WI38 (cell line): ENCODE data around the gene SCGB2B2.

ENCODE experiments used
- H3K4me3 ChIP-seq: 2 replicates; pipeline ENCODE4 v1.5.1; 2011; ENCODE audit warnings: low read depth, mild to moderate bottlenecking, control low read depth, low read length
- TF ChIP-seq, protein P1 (sequence below): IDR thresholded peaks from 2 replicates; pipeline ENCODE4 v1.5.1; 2012; ENCODE audit warnings: low read depth, mild to moderate bottlenecking, control low read depth, low read length

Gene SCGB2B2

GRCh38 chr19:34662919-34663318 is 14.0 kb downstream of the SCGB2B2 start:
- no peak overlapping the region for H3K4me3 ChIP-seq
- TF ChIP-seq, protein P1, sequence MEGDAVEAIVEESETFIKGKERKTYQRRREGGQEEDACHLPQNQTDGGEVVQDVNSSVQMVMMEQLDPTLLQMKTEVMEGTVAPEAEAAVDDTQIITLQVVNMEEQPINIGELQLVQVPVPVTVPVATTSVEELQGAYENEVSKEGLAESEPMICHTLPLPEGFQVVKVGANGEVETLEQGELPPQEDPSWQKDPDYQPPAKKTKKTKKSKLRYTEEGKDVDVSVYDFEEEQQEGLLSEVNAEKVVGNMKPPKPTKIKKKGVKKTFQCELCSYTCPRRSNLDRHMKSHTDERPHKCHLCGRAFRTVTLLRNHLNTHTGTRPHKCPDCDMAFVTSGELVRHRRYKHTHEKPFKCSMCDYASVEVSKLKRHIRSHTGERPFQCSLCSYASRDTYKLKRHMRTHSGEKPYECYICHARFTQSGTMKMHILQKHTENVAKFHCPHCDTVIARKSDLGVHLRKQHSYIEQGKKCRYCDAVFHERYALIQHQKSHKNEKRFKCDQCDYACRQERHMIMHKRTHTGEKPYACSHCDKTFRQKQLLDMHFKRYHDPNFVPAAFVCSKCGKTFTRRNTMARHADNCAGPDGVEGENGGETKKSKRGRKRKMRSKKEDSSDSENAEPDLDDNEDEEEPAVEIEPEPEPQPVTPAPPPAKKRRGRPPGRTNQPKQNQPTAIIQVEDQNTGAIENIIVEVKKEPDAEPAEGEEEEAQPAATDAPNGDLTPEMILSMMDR = peak; percentile 29

DNA sequence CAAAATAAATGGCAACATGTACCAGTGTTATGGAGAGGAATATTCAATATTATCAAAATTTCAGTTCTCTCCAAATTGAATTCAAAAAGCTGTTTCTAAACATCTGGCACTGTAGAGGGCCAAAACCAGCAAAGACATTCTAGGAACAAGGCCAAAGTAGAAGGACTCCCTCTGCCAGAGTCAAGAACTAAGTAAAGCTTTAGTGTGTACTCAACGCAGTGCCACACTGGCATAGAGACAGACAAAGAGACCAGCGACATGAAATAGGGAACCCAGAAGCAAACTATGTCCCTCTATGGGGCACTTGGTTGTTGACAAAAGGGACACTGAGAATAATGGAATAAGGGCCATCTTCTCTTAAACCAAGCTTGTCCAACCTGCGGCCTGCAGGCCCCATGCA is 15.6 kb downstream of the SCGB2B2 start:
- H3K4me3 ChIP-seq = no peak overlapping the region
- TF ChIP-seq, protein P1 = no peak

- H3K4me3 ChIP-seq = no peak overlapping the region
- TF ChIP-seq, protein P1 = no peak
Observed at GRCh38 chr19:34655651-34656050, 21.3 kb downstream of the SCGB2B2 start.

DNA sequence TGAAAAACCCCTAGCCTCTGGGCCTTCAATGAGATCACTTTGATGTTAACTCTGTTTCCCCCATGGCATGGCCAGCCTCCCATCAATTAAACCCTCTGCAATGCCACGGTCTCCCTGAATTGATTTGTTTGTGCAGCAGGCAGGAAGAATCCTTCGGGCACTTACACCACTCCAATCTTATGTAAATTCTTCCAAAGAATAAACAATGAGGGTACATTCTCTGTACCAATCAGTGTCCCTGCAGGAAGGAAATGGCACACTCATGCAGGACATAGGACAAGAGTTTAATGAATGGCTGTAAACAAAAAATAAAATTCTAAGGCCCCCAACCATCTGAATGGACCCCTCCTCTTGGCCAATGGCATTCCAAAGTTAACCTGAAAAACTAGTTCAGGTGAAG is 22.2 kb downstream of the SCGB2B2 start:
- TF ChIP-seq, protein P1 = no peak
- H3K4me3 ChIP-seq = no peak overlapping the region

DNA sequence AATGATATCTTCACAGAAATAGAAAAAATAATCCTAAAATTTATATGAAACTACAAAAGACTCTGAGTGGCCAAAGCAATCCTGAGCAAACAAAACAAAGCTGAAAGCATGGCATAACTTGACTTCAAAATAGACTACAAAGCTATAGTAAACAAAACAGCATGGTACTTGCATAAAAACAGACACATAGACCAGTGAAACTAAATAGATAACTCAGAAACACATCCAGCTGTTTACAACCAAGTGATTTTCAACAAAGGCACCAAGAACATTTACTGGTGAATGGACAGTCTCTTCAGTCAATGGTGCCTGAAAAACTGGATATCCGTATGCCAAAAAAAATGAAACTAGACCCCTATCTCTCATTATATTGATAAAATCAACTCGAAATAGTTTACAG is 25.2 kb downstream of the SCGB2B2 start:
- H3K4me3 ChIP-seq = no peak overlapping the region
- TF ChIP-seq, protein P1 = no peak

DNA sequence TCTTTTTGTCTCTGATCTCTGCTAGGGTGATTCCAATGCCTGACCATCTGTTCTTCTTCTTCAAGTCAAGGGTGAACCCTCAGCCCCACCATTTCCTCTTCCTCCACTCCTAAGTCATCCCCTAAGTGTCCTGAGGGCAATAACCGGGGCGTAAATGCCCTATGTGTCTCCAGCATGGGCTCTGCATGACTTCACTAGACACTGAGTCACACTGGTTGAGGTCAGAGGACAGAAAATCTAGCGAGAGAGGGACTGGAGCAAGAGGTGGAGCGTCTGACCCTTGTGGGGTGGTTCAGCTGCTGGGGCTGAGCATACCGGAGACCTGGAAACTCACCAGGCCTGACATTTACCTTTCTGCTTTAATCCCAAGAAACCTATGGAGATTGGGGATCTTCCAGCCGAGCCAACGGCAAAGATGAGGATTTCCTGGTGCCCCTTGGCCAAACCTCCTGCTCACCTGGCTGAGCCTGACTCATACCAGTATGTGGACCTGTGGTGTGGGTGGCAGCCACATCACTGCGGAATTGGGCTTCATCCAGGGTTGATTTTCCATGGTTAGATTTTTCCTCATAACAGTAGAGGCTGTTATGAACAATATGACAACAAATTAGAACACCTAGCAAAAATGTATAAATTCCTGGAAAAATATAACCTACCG is 26.9 kb downstream of the SCGB2B2 start:
- TF ChIP-seq, protein P1 = no peak
- H3K4me3 ChIP-seq = no peak overlapping the region

DNA sequence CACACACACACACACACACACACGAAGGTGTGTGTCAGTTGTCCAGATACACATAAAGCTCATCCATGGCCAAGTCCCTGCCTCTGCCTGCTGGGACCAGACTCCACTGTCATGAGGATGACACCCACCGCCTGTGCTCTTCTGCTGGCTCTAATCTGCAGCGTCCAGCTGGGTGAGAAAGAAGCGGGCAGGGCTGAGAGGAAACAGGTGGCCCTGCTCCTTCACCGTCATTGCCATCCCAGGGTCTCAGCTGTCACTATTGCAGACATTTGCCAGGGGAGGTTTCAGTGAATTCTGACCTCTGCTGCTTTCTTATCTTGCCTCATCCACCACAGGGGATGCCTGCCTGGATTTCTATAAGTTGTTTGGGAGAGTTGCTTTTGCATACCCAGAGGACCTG is 31.4 kb downstream of the SCGB2B2 start:
- TF ChIP-seq, protein P1 = no peak
- no peak overlapping the region for H3K4me3 ChIP-seq
